DOHH2 (cell line): ENCODE measurements around the gene UBR3.
"Not testable (repeated sequence)": the region's sequence is repeated elsewhere in the genome, so short reads cannot be mapped to it uniquely, and the experiment has no call there.

Experiments used
- CTCF ChIP-seq: fragments of 200-600 bp; sonication (generic); IDR thresholded peaks from one replicate; pipeline ENCODE4 v1.5.1; 2014; ENCODE audit warnings: antibody characterized with exemption, mild to moderate bottlenecking, low read depth, low read length; ENCODE audit not compliant: poor library complexity, severe bottlenecking
- EZH2phosphoT487 ChIP-seq: fragments of 200-600 bp; sonication (generic); IDR thresholded peaks from 2 replicates; pipeline ENCODE4 v1.6.1; 2017; ENCODE audit warnings: borderline replicate concordance, mild to moderate bottlenecking, antibody characterized with exemption, low read length, moderate library complexity, mixed read lengths

- not testable (repeated sequence) for TF ChIP-seq CTCF, EZH2phosphoT487
Observed at GRCh38 chr2:169816961-169817360, 10.3 kb upstream of the UBR3 start.
